Fibroblast of pulmonary artery (primary cell): ENCODE measurements around the gene UNC13C.
A peak's percentile ranks its signal among the peaks of the same experiment; 100 is the strongest.

Source experiments
- DNase-seq: peaks from one replicate; pipeline ENCODE4 v3.0.0-alpha.2; 2010; ENCODE audit warnings: low read depth
- H3K4me3 ChIP-seq: replicated peaks from 2 replicates; pipeline ENCODE4 v1.5.1; 2011; ENCODE audit warnings: low read depth, mild to moderate bottlenecking, control low read depth, low read length, moderate library complexity
- CTCF ChIP-seq: IDR thresholded peaks from 2 replicates; pipeline ENCODE4 v1.5.1; 2011; ENCODE audit warnings: mild to moderate bottlenecking, control low read depth, low read length, inconsistent platforms; ENCODE audit errors: missing control alignments

UNC13C gene

GRCh38 chr15:54131410-54131809 is 153.2 kb downstream of the UNC13C start:
- TF ChIP-seq CTCF: no peak
- peak; percentile 48 for DNase-seq

GRCh38 chr15:54149115-54149531 is 170.9 kb downstream of the UNC13C start:
- peak; percentile 13 for DNase-seq
- TF ChIP-seq CTCF: no peak
- H3K4me3 ChIP-seq: no peak overlapping the region

More at GRCh38 chr15:54131410-54131809, 153.2 kb downstream of the UNC13C start:
- no peak overlapping the region for H3K4me3 ChIP-seq

- TF ChIP-seq CTCF: no peak
- peak; percentile 73 for DNase-seq
- no peak overlapping the region for H3K4me3 ChIP-seq
These were observed 172.0 kb downstream of the UNC13C start for GRCh38 chr15:54150255-54150654.

- TF ChIP-seq CTCF: no peak
- H3K4me3 ChIP-seq: no peak overlapping the region
- DNase-seq: no peak
These were observed 180.8 kb downstream of the UNC13C start for GRCh38 chr15:54159012-54159411.

- H3K4me3 ChIP-seq: no peak overlapping the region
- no peak for TF ChIP-seq CTCF
- no peak for DNase-seq
These were observed 209.1 kb downstream of the UNC13C start for GRCh38 chr15:54187325-54187724.

GRCh38 chr15:54197995-54198394 is 219.8 kb downstream of the UNC13C start:
- H3K4me3 ChIP-seq: no peak overlapping the region
- no peak for TF ChIP-seq CTCF
- no peak for DNase-seq

GRCh38 chr15:54206586-54207321 is 228.5 kb downstream of the UNC13C start:
- TF ChIP-seq CTCF: no peak
- no peak overlapping the region for H3K4me3 ChIP-seq
- no peak for DNase-seq
